Upper lobe of right lung (tissue), 1 donor: ENCODE measurements around the gene NPVF. TPM values are rescaled to one million over a fixed set of nuclear protein-coding genes. Genes with fewer than 3 reads are reported as not detected.

Source experiments
- ATAC-seq: fragments of 200-7000 bp; cut with Tn5 transposase; one replicate; pipeline ENCODE4 v1.9.1; 2020; ENCODE audit warnings: mild to moderate bottlenecking, moderate library complexity
- DNase-seq: peaks from one replicate; pipeline ENCODE4 v3.0.0-alpha.2; 2020
- H3K27ac ChIP-seq: fragments of 200-600 bp; one replicate; pipeline ENCODE4 v1.8.0; 2022
- H3K27me3 ChIP-seq: fragments of 200-600 bp; one replicate; pipeline ENCODE4 v1.8.0; 2022; ENCODE audit warnings: mild to moderate bottlenecking
- H3K36me3 ChIP-seq: fragments of 200-600 bp; one replicate; pipeline ENCODE4 v1.8.0; 2022
- H3K4me1 ChIP-seq: fragments of 200-600 bp; one replicate; pipeline ENCODE4 v1.8.0; 2022
- H3K4me3 ChIP-seq: fragments of 200-600 bp; one replicate; pipeline ENCODE4 v1.8.0; 2022; ENCODE audit warnings: mild to moderate bottlenecking
- H3K9me3 ChIP-seq: fragments of 200-600 bp; one replicate; pipeline ENCODE4 v1.8.0; 2022
- CTCF ChIP-seq: fragments of 200-600 bp; IDR thresholded peaks from one replicate; pipeline ENCODE4 v1.8.0; 2022; ENCODE audit warnings: antibody characterized with exemption
- intact Hi-C: fragments of 100-400 bp; cut with DNase I; formaldehyde crosslinking; loops from one replicate; pipeline ENCODE4 v1.11.0; 2022
- total RNA-seq: library from RNA; stranded (reverse); fragmentation: NEBNext Ultra II Directional; extraction: Animal tissue kit (Norgen Biotek cat#: 25700); gene quantifications from one replicate; pipeline ENCODE4 v1.2.1, GENCODE V29; 2021
- donor health status: DM: no; HTN: yes; CAD: no; lungs with severe emphysema.

Gene NPVF
- total RNA-seq, 1 donor from 2014 or later: not detected

GRCh38 chr7:25179325-25179724, 49.0 kb downstream of the NPVF start:
- ATAC-seq (no peak), DNase-seq (no peak)
- Histone ChIP-seq H3K9me3 (no peaks in the 10 kb centered on the region), H3K4me1 (no peaks in the 10 kb centered on the region), H3K27ac (no peak overlapping the region), H3K4me3 (peak overlapping the region; percentile 65), H3K36me3 (no peaks in the 10 kb centered on the region), H3K27me3 (no peaks in the 10 kb centered on the region)
- intact Hi-C loops: no loop called here
- TF ChIP-seq CTCF: no peak

Other genes starting within 250 kb of the NPVF start
- 23.7 TPM for gene OSBPL3, start 248.3 kb downstream of the NPVF start, total RNA-seq
- 72.8 TPM for gene CYCS, start 103.2 kb downstream of the NPVF start, total RNA-seq